HCT116 (cell line): ENCODE measurements around the gene GCNT1. TPM values are rescaled to one million over a fixed set of nuclear protein-coding genes. Genes with fewer than 3 reads are reported as not detected.
A peak's percentile ranks its signal among the peaks of the same experiment; 100 is the strongest.

Experiments used
- ATAC-seq: fragments of 200-7000 bp; cut with Tn5 transposase; 2 replicates; pipeline ENCODE4 v1.9.1; 2020; ENCODE audit warnings: mild to moderate bottlenecking, moderate library complexity
- BruUV-seq: library from RNA; stranded (reverse); fragments of 400-500 nt; replicated peaks from 2 replicates; lab custom pipeline; 2021; lab: Mats Ljungman, UMichigan
- CTCF ChIA-PET: fragments of 300-600 bp; sonication (Branson Sonifier 250); formaldehyde crosslinking; loops from one replicate; lab custom pipeline; 2021; ENCODE audit warnings: antibody characterized with exemption; lab: Charles Lee
- POLR2A ChIA-PET: fragments of 300-600, 350-600 bp; sonication (Branson Sonifier 250); formaldehyde crosslinking; loops from one replicate; lab custom pipeline; 2021; ENCODE audit warnings: antibody characterized with exemption; lab: Charles Lee
- RAD21 ChIA-PET, 2 experiments: fragments of 300-600 bp; sonication (Branson Sonifier 250); formaldehyde crosslinking; loops; one replicate each; lab custom pipeline; 2023; ENCODE audit warnings: low total read pairs in 2 of 2; ENCODE audit not compliant: uncharacterized antibody in 2 of 2, unreplicated experiment in 2 of 2, low non-redundant PET in 1 of 2; lab: Charles Lee
- DNase-seq: peaks from one replicate; pipeline ENCODE4 v3.0.0-alpha.2; 2010; ENCODE audit warnings: low read depth, low spot score
- H2AFZ ChIP-seq: fragments of 200-600 bp; shearing (Covaris generic), sonication (generic); 2 replicates; pipeline ENCODE4 v1.6.1; 2017; ENCODE audit warnings: low read depth, mixed run types, mixed read lengths, antibody characterized with exemption, low read length; ENCODE audit not compliant: poor library complexity, severe bottlenecking
- H3K27ac ChIP-seq: 2 replicates; pipeline ENCODE4 v1.5.1; 2012; ENCODE audit warnings: low read depth, low read length
- H3K27me3 ChIP-seq: fragments of 200-600 bp; sonication (generic); 2 replicates; pipeline ENCODE4 v1.6.1; 2016; ENCODE audit warnings: mixed run types, low read length, mixed read lengths; ENCODE audit not compliant: insufficient read depth
- H3K36me3 ChIP-seq, 2 experiments: fragments of 200-500 bp in 1 of 2; fragments of 200-600 bp in 1 of 2; sonication (Bioruptor generic) in 1 of 2; sonication (generic) in 1 of 2; 2 replicates each; pipeline versions ENCODE4 v1.5.1 to v1.6.1; 2014 to 2016; ENCODE audit warnings: low read length in 2 of 2, inconsistent platforms in 1 of 2, mixed read lengths in 1 of 2, mixed run types in 1 of 2; ENCODE audit not compliant: insufficient read depth in 2 of 2, control insufficient read depth in 1 of 2
- H3K4me1 ChIP-seq, 2 experiments: fragments of 200-600 bp in 1 of 2; sonication (generic) in 1 of 2; 2 replicates each; pipeline versions ENCODE4 v1.5.1 to v1.6.1; 2012 to 2017; ENCODE audit warnings: low read length in 2 of 2, inconsistent platforms in 1 of 2, mild to moderate bottlenecking in 1 of 2, mixed read lengths in 1 of 2, mixed run types in 1 of 2, moderate library complexity in 1 of 2; ENCODE audit not compliant: insufficient read depth in 2 of 2, control insufficient read depth in 1 of 2
- H3K4me2 ChIP-seq: fragments of 200-600 bp; sonication (generic); 2 replicates; pipeline ENCODE4 v1.6.1; 2017; ENCODE audit warnings: mixed run types, low read length, mixed read lengths
- H3K4me3 ChIP-seq, 2 experiments: fragments of 200-600 bp in 1 of 2; sonication (generic) in 1 of 2; replicated peaks in 1 of 2; 2 replicates each; pipeline ENCODE4 v1.5.1; 2011 to 2016; ENCODE audit warnings: low read length in 2 of 2, control low read depth in 1 of 2, low read depth in 1 of 2, mild to moderate bottlenecking in 1 of 2, mixed read lengths in 1 of 2, mixed run types in 1 of 2
- H3K79me2 ChIP-seq: fragments of 200-600 bp; sonication (generic); 2 replicates; pipeline ENCODE4 v1.6.1; 2017; ENCODE audit warnings: mild to moderate bottlenecking, mixed run types, low read length, moderate library complexity, mixed read lengths; ENCODE audit not compliant: insufficient read depth
- H3K9ac ChIP-seq: fragments of 200-600 bp; sonication (generic); 2 replicates; pipeline ENCODE4 v1.6.1; 2016; ENCODE audit warnings: low read length, mixed read lengths
- H3K9me2 ChIP-seq: fragments of 200-600 bp; sonication (generic), shearing (Covaris generic); 2 replicates; pipeline ENCODE4 v1.6.1; 2017; ENCODE audit warnings: mixed run types, mild to moderate bottlenecking, moderate library complexity; ENCODE audit not compliant: insufficient read depth
- H3K9me3 ChIP-seq, 2 experiments: fragments of 200-500 bp in 1 of 2; fragments of 200-600 bp in 1 of 2; sonication (Bioruptor generic) in 1 of 2; sonication (generic) in 1 of 2; 2 replicates each; pipeline ENCODE4 v1.6.1; 2014 to 2017; ENCODE audit warnings: low read length in 2 of 2, mixed read lengths in 2 of 2, inconsistent platforms in 1 of 2, low read depth in 1 of 2, mild to moderate bottlenecking in 1 of 2, mixed run types in 1 of 2, moderate library complexity in 1 of 2; ENCODE audit not compliant: control insufficient read depth in 1 of 2, insufficient read depth in 1 of 2
- H4K20me1 ChIP-seq: fragments of 200-600 bp; sonication (generic), shearing (Covaris generic); 2 replicates; pipeline ENCODE4 v1.6.1; 2017; ENCODE audit warnings: mixed run types, mild to moderate bottlenecking, moderate library complexity; ENCODE audit not compliant: insufficient read depth
- CBX3 ChIP-seq: IDR thresholded peaks from 2 replicates; pipeline ENCODE4 v1.6.1; 2012; ENCODE audit warnings: low read depth
- CEBPB ChIP-seq: IDR thresholded peaks from 2 replicates; pipeline ENCODE4 v1.6.1; 2012; ENCODE audit warnings: low read depth
- EGR1 ChIP-seq: IDR thresholded peaks from 2 replicates; pipeline ENCODE4 v1.6.1; 2012; ENCODE audit warnings: low read depth
- ELF1 ChIP-seq: IDR thresholded peaks from 2 replicates; pipeline ENCODE4 v1.6.1; 2012; ENCODE audit warnings: low read depth, borderline replicate concordance
- FOSL1 ChIP-seq: IDR thresholded peaks from 2 replicates; pipeline ENCODE4 v1.6.1; 2012; ENCODE audit warnings: low read depth
- POLR2A ChIP-seq: IDR thresholded peaks from 2 replicates; pipeline ENCODE4 v1.7.0; 2011; ENCODE audit warnings: borderline replicate concordance; ENCODE audit not compliant: insufficient read depth, insufficient read length; ENCODE audit errors: extremely low read depth
- RAD21 ChIP-seq: IDR thresholded peaks from 2 replicates; pipeline ENCODE4 v1.6.1; 2012; ENCODE audit warnings: low read depth, mild to moderate bottlenecking
- TCF7L2 ChIP-seq: IDR thresholded peaks from 2 replicates; pipeline ENCODE4 v1.7.0; 2011; ENCODE audit warnings: borderline replicate concordance, inconsistent platforms; ENCODE audit not compliant: insufficient read depth, insufficient read length; ENCODE audit errors: extremely low read depth
- intact Hi-C: fragments of 100-400 bp; cut with micrococcal nuclease; formaldehyde crosslinking; loops from 2 replicates; pipeline ENCODE4 v1.10.0; 2022
- total RNA-seq: library from RNA; stranded (reverse); gene quantifications from one replicate; pipeline ENCODE4 v1.2.1, GENCODE V29; 2021; ENCODE audit not compliant: unreplicated experiment

GCNT1 gene
- total RNA-seq, 1 experiment from 2014 or later, result 5.8 TPM

DNA sequence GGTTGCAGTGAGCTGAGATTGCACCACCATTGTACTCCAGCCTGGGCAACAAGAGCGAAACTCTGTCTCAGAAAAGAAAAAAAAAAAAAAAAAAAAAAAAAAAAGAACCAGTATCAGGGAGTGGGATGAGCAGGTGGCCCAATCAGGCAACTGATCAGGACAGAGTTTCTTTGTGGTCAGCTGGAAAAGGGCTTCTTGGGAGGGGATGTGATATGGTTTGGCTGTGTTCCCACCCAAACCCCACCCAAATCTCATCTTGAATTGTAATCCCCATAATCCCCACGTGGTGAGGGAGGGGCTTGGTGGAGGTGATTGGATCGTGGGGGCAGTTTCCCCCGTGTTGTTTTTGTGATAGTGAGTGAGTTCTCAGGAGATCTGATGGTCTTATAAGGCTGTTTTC is 4.7 kb upstream of the GCNT1 start:
- H2AFZ ChIP-seq, result no peak overlapping the region
- no peaks in the 10 kb centered on the region for H3K79me2 ChIP-seq
- no peaks in the 10 kb centered on the region for H3K9me3 ChIP-seq
- H4K20me1 ChIP-seq, result no peaks in the 10 kb centered on the region
- intact Hi-C loops, result no loop called here
- no peaks in the 10 kb centered on the region for H3K9me2 ChIP-seq
- ChIA-PET RAD21 (no interaction called here), CTCF (no interaction called here), POLR2A (no interaction called here)
- no peak overlapping the region for H3K9ac ChIP-seq
- H3K4me1 ChIP-seq, result peaks cover 12 to 26% of the 10 kb centered on the region in 2 experiments; a peak in 3 of 4 replicates
- no TSS peak for BruUV-seq
- no peak overlapping the region for H3K27ac ChIP-seq
- TF ChIP-seq POLR2A (no peak), FOSL1 (no peak), CEBPB (no peak), ELF1 (no peak)
- ATAC-seq (no peak), DNase-seq (no peak)
- no peak overlapping the region for H3K4me2 ChIP-seq
- H3K27me3 ChIP-seq, result no peaks in the 10 kb centered on the region
- no peaks in the 10 kb centered on the region for H3K36me3 ChIP-seq
- no peak overlapping the region for H3K4me3 ChIP-seq

DNA sequence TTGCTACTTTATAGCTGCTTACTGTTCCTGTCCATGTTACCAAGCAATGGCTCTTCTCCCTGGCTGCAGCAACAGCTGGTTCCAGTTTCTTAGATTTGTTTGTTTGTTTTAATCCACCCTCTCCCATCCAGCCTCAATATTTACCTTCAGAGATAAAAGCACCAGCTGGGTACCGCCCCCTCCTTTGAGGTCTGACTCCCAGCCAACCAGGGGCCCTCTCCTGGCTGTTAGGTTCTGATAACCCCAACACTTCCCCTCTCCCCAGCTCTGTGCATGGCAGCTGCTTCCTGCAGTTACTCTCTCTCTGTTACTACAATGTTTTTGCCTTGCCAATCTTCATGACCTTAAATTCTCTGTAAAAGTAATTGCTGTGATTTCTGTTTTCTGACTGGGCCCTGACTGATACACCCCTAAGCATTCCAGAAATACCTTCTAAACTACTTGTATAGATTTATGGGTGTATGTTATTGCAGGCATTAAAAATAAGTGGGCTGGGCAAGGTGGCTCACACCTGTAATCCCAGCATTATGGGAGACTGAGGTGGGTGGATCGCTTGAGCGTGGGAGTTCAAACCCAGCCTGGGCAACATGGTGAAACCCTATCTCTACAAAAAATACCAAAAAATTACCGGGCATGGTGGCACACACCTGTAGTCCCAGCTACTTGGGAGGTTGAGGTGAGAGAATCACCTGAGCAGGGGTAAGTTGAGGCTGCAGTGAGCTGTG is 2.6 kb upstream of the GCNT1 start:
- no peak overlapping the region for H3K9ac ChIP-seq
- CTCF ChIA-PET, result no interaction called here
- POLR2A ChIA-PET, result no interaction called here
- RAD21 ChIA-PET, result interaction anchor here in 1 of 2 experiments (0.6 kb wide), 1 partner anchor 28 kb away, joined by 4 read pairs; no protein-coding TSS in a partner anchor
- TF ChIP-seq ELF1, result no peak
- no peak for TF ChIP-seq CBX3
- TF ChIP-seq TCF7L2, result peak; percentile 62
- no peak for TF ChIP-seq RAD21
- 0 out of 2 replicates have a peak, but pooled peaks have one; percentile 23 for TF ChIP-seq EGR1
- H3K36me3 ChIP-seq, result no peaks in the 10 kb centered on the region
- H3K27ac ChIP-seq, result no peak overlapping the region
- no peaks in the 10 kb centered on the region for H3K79me2 ChIP-seq
- no peaks in the 10 kb centered on the region for H3K9me3 ChIP-seq
- H4K20me1 ChIP-seq, result no peaks in the 10 kb centered on the region
- BruUV-seq, result no TSS peak
- H3K27me3 ChIP-seq, result no peaks in the 10 kb centered on the region
- peaks cover 18 to 31% of the 10 kb centered on the region in 2 experiments; a peak in 3 of 4 replicates for H3K4me1 ChIP-seq
- DNase-seq (no peak), ATAC-seq (no peak)
- peak overlapping the region; percentile 22; the same call in 1 of the 2 replicates for H3K4me2 ChIP-seq
- intact Hi-C loops, result loop anchor here (5.0 kb wide), 1 partner anchor 64 kb away; the partner anchor contains the start of gene RFK
- H2AFZ ChIP-seq, result no peak overlapping the region
- H3K4me3 ChIP-seq, result no peak overlapping the region
- H3K9me2 ChIP-seq, result no peaks in the 10 kb centered on the region
